NCI-H187 (cell line): ENCODE data around the gene BAHD1.

ENCODE experiments used
- DNase-seq, 2 experiments: peaks; one replicate each; lab custom pipeline; 2025; lab: John Stamatoyannopoulos, UW

BAHD1 gene

GRCh38 chr15:40467261-40467615 is 26.5 kb downstream of the BAHD1 start:
- no peak for DNase-seq

- DNase-seq = no peak
These were observed 28.2 kb downstream of the BAHD1 start for GRCh38 chr15:40468898-40469331.

GRCh38 chr15:40469776-40470390 is 29.1 kb downstream of the BAHD1 start:
- DNase-seq = no peak

GRCh38 chr15:40470423-40471104 is 29.8 kb downstream of the BAHD1 start, which contains the start of gene CHST14:
CHST14 (plus strand) TSS chr15:40470984; CDS start chr15:40471214, 230 bp downstream.
- DNase-seq = no peak

- no peak for DNase-seq
These were observed 30.5 kb downstream of the BAHD1 start for GRCh38 chr15:40471105-40471807.

GRCh38 chr15:40471808-40472150 is 31.0 kb downstream of the BAHD1 start:
- no peak for DNase-seq

GRCh38 chr15:40472171-40472727 is 31.5 kb downstream of the BAHD1 start:
- no peak for DNase-seq

GRCh38 chr15:40474581-40474980 is 33.8 kb downstream of the BAHD1 start:
- no peak for DNase-seq

GRCh38 chr15:40477642-40478327 is 37.0 kb downstream of the BAHD1 start:
- DNase-seq = peak in 1 of 2 experiments; percentile 17

GRCh38 chr15:40479024-40479423 is 38.3 kb downstream of the BAHD1 start:
- no peak for DNase-seq

- DNase-seq = no peak
These were observed 40.8 kb downstream of the BAHD1 start for GRCh38 chr15:40481341-40482074.

GRCh38 chr15:40483919-40484318 is 43.2 kb downstream of the BAHD1 start:
- DNase-seq = no peak

GRCh38 chr15:40486066-40486770 is 45.5 kb downstream of the BAHD1 start:
- no peak for DNase-seq

GRCh38 chr15:40487816-40488682 is 47.3 kb downstream of the BAHD1 start:
- no peak for DNase-seq

GRCh38 chr15:40489274-40490175 is 48.8 kb downstream of the BAHD1 start:
- no peak for DNase-seq

GRCh38 chr15:40493089-40493840 is 52.5 kb downstream of the BAHD1 start:
- DNase-seq = no peak

GRCh38 chr15:40495516-40495915 is 54.8 kb downstream of the BAHD1 start:
- DNase-seq = no peak

- no peak for DNase-seq
These were observed 57.7 kb downstream of the BAHD1 start for GRCh38 chr15:40498418-40498817.
